Endodermal cell (in vitro differentiated cells): ENCODE results near the gene WDCP. TPM values are rescaled to one million over a fixed set of nuclear protein-coding genes. Genes with fewer than 3 reads are reported as not detected.
A peak's percentile ranks its signal among the peaks of the same experiment; 100 is the strongest.

Experiments used
- DNase-seq: peaks from one replicate; pipeline ENCODE4 v3.0.0-alpha.2; 2017
- H3K27ac ChIP-seq: 2 replicates; pipeline ENCODE4 v1.5.1; 2013; ENCODE audit warnings: mild to moderate bottlenecking, low read depth, low read length, moderate library complexity
- H3K27me3 ChIP-seq: 2 replicates; pipeline ENCODE4 v1.6.1; 2013; ENCODE audit warnings: mild to moderate bottlenecking, low read length, moderate library complexity; ENCODE audit not compliant: insufficient read depth, control insufficient read depth, poor library complexity, severe bottlenecking
- H3K36me3 ChIP-seq: 2 replicates; pipeline ENCODE4 v1.7.0; 2013; ENCODE audit warnings: mild to moderate bottlenecking, low read length, moderate library complexity; ENCODE audit not compliant: control insufficient read depth, insufficient read depth
- H3K4me1 ChIP-seq: one replicate; pipeline ENCODE4 v1.7.0; 2013; ENCODE audit warnings: low read length; ENCODE audit not compliant: control insufficient read depth, insufficient read depth
- H3K4me3 ChIP-seq: 2 replicates; pipeline ENCODE4 v1.5.1; 2013; ENCODE audit warnings: mild to moderate bottlenecking, low read length, moderate library complexity
- H3K9ac ChIP-seq: 2 replicates; pipeline ENCODE4 v1.6.1; 2013; ENCODE audit warnings: mild to moderate bottlenecking, low read length, moderate library complexity; ENCODE audit not compliant: poor library complexity, severe bottlenecking; ENCODE audit errors: extremely low read depth
- H3K9me3 ChIP-seq: 2 replicates; pipeline ENCODE4 v1.6.1; 2013; ENCODE audit warnings: mild to moderate bottlenecking, low read length, moderate library complexity; ENCODE audit not compliant: control insufficient read depth
- H3K27ac Mint-ChIP-seq: 2 replicates; pipeline ENCODE4 v1.8.0; 2020; ENCODE audit warnings: mixed read lengths
- H3K27me3 Mint-ChIP-seq: 2 replicates; pipeline ENCODE4 v1.8.0; 2021; ENCODE audit warnings: mild to moderate bottlenecking, mixed read lengths; ENCODE audit not compliant: insufficient read depth
- H3K36me3 Mint-ChIP-seq: 2 replicates; pipeline ENCODE4 v1.8.0; 2020; ENCODE audit warnings: low read depth, mixed read lengths
- H3K4me1 Mint-ChIP-seq: 2 replicates; pipeline ENCODE4 v1.8.0; 2020; ENCODE audit warnings: mixed read lengths
- H3K4me3 Mint-ChIP-seq: 2 replicates; pipeline ENCODE4 v1.8.0; 2020; ENCODE audit warnings: mild to moderate bottlenecking, moderate library complexity, mixed read lengths
- H3K9me3 Mint-ChIP-seq: 2 replicates; pipeline ENCODE4 v1.8.0; 2020; ENCODE audit warnings: mild to moderate bottlenecking, mixed read lengths
- CTCF ChIP-seq: fragments of 200-600 bp; sonication (generic); conservative IDR thresholded peaks from 2 replicates; pipeline ENCODE4 v1.5.0; 2021; ENCODE audit warnings: antibody characterized with exemption, mild to moderate bottlenecking
- WGBS, 2 experiments: methylation state at CpG; one replicate each; pipeline versions ENCODE4 v1.1.5 to v1.1.7; 2013; ENCODE audit warnings: missing lambda C conversion rate in 2 of 2, mixed read lengths in 1 of 2; ENCODE audit not compliant: insufficient coverage in 1 of 2, insufficient read length in 1 of 2; 5-methylcytosine and 5-hydroxymethylcytosine counted together
- total RNA-seq, 2 donors: library from RNA; stranded (reverse); fragmentation: NEBNext Ultra II Directional in 1 of 2; extraction: Animal tissue kit (Norgen Biotek cat#: 25700) in 1 of 2; gene quantifications; 2 replicates in 1 of 2; 3 replicates in 1 of 2; pipeline ENCODE4 v1.2.1, GENCODE V29; 2021

The WDCP gene
- total RNA-seq, 2 donors from 2014 or later: 18.2 to 24.1 TPM

GRCh38 chr2:24077535-24077877 is 30.3 kb upstream of the WDCP start:
- Histone ChIP-seq H3K9me3 (no peaks in the 10 kb centered on the region), H3K9ac (no peak overlapping the region), H3K36me3 (peaks cover 34% of the 10 kb centered on the region), H3K4me1 (no peaks in the 10 kb centered on the region), H3K27ac (no peak overlapping the region), H3K27me3 (no peaks in the 10 kb centered on the region), H3K4me3 (peak overlapping the region; percentile 92)
- Mint-ChIP-seq H3K9me3 (no peaks in the 10 kb centered on the region), H3K36me3 (peaks cover 24% of the 10 kb centered on the region), H3K27me3 (no peaks in the 10 kb centered on the region), H3K4me1 (peaks cover 14% of the 10 kb centered on the region), H3K4me3 (peak overlapping the region; percentile 89), H3K27ac (peak overlapping the region; percentile 82)
- DNase-seq: no peak
- WGBS, 2 experiments: 47 to 73% methylated on average over 6 to 9 of the region's 9 CpGs
- TF ChIP-seq CTCF: no peak

DNA sequence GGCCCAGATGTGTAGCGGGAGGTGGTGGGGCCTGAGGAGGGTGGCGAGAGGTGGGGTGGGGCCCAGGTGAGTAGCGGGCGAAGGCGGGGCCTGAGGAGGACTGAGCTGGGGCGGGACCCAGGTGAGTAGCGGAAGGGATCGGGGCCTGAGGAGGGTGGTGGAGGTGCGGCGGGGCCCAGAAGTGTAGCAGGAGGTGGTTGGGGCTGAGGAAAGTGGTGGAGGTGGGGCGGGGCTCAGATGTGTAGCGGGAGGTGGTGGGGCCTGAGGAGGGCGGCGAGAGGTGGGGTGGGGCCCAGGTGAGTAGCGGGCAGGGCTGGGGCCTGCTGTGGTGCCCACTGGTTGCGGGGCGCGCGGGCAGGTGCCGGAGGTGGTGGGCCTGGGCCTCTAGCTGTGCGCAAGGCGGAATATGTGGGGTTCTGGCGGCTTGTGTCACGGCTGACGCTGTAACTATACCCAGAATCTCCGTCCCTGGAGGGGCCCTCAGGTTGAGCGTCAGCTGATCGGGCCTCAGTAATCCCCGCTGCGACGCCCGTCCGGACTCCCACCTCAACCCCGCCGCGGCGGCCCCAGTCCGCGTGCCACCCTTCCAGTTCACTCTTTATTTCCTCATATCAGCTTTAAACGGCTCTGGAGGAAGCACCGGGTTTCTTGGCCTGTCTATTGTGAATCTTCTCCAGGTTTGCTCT is 29.8 kb upstream of the WDCP start:
- 13 to 57% methylated on average over 11 to 41 of the region's 41 CpGs for WGBS, 2 experiments
- peak overlapping the region; percentile 25 for H3K27ac ChIP-seq
- H3K4me1 Mint-ChIP-seq: peaks cover 14% of the 10 kb centered on the region

More for the DNA sequence above, 29.8 kb upstream of the WDCP start:
- Mint-ChIP-seq H3K36me3 (peaks cover 23% of the 10 kb centered on the region), H3K27ac (peak overlapping the region; percentile 82), H3K27me3 (no peaks in the 10 kb centered on the region), H3K4me3 (peak overlapping the region; percentile 89), H3K9me3 (no peaks in the 10 kb centered on the region)
- no peak overlapping the region for H3K9ac ChIP-seq
- no peak for TF ChIP-seq CTCF
- H3K4me3 ChIP-seq: peak overlapping the region; percentile 92
- no peaks in the 10 kb centered on the region for H3K27me3 ChIP-seq
- DNase-seq: no peak
- H3K36me3 ChIP-seq: peaks cover 33% of the 10 kb centered on the region
- no peaks in the 10 kb centered on the region for H3K4me1 ChIP-seq
- no peaks in the 10 kb centered on the region for H3K9me3 ChIP-seq
